ENCODE measurements around the gene ZNHIT2.

- TF ChIP-seq POLR2A (IDR thresholded peaks at IDR 0.05; ENCODE audit: low read depth) (no peak), CTCF (IDR thresholded peaks at IDR 0.05) (no peak)
Measured at GRCh38 chr11:65066805-65067291, 50.7 kb downstream of the ZNHIT2 start.
